Osteocyte (in vitro differentiated cells): Measurements from ENCODE around the gene TLN1. TPM values are rescaled to one million over a fixed set of nuclear protein-coding genes. Genes with fewer than 3 reads are reported as not detected.

Source experiments
- DNase-seq: peaks from one replicate; pipeline ENCODE4 v3.0.0; 2021; ENCODE audit warnings: mixed read lengths; ENCODE audit not compliant: unreplicated experiment; ENCODE audit errors: extremely low spot score
- H3K27ac Mint-ChIP-seq: one replicate; pipeline ENCODE4 v1.8.0; 2021; ENCODE audit warnings: mild to moderate bottlenecking, mixed read lengths; ENCODE audit not compliant: unreplicated experiment
- H3K27me3 Mint-ChIP-seq: one replicate; pipeline ENCODE4 v1.8.0; 2021; ENCODE audit warnings: mixed read lengths; ENCODE audit not compliant: unreplicated experiment
- H3K36me3 Mint-ChIP-seq: one replicate; pipeline ENCODE4 v1.8.0; 2021; ENCODE audit warnings: mixed read lengths; ENCODE audit not compliant: unreplicated experiment
- H3K4me1 Mint-ChIP-seq: one replicate; pipeline ENCODE4 v1.8.0; 2021; ENCODE audit warnings: mixed read lengths; ENCODE audit not compliant: unreplicated experiment
- H3K4me3 Mint-ChIP-seq: one replicate; pipeline ENCODE4 v1.8.0; 2021; ENCODE audit warnings: mild to moderate bottlenecking, moderate library complexity, mixed read lengths; ENCODE audit not compliant: unreplicated experiment
- H3K9me3 Mint-ChIP-seq: one replicate; pipeline ENCODE4 v1.8.0; 2021; ENCODE audit warnings: mixed read lengths; ENCODE audit not compliant: unreplicated experiment
- CTCF ChIP-seq: fragments of 200-600 bp; sonication (generic); IDR thresholded peaks from 2 replicates; pipeline ENCODE4 v1.5.0; 2021; ENCODE audit warnings: antibody characterized with exemption, mild to moderate bottlenecking, moderate library complexity
- total RNA-seq: library from RNA; stranded (reverse); gene quantifications from 2 replicates; pipeline ENCODE4 v1.2.1, GENCODE V29; 2021

The TLN1 gene
- total RNA-seq, 1 donor from 2014 or later: 439 TPM

GRCh38 chr9:35718721-35719511 is 13.1 kb downstream of the TLN1 start:
- Mint-ChIP-seq H3K27ac (no peak overlapping the region), H3K4me3 (no peak overlapping the region), H3K36me3 (peaks cover 73% of the 10 kb centered on the region)

GRCh38 chr9:35717132-35717870 is 14.7 kb downstream of the TLN1 start:
- Mint-ChIP-seq H3K4me3 (no peak overlapping the region), H3K9me3 (no peaks in the 10 kb centered on the region), H3K27me3 (no peaks in the 10 kb centered on the region), H3K27ac (no peak overlapping the region), H3K36me3 (peaks cover 68% of the 10 kb centered on the region), H3K4me1 (no peaks in the 10 kb centered on the region)
- DNase-seq: no peak
- TF ChIP-seq CTCF: no peak

More at GRCh38 chr9:35718721-35719511, 13.1 kb downstream of the TLN1 start:
- no peak for TF ChIP-seq CTCF
- Mint-ChIP-seq H3K4me1 (no peaks in the 10 kb centered on the region), H3K27me3 (no peaks in the 10 kb centered on the region), H3K9me3 (no peaks in the 10 kb centered on the region)
- no peak for DNase-seq

GRCh38 chr9:35716230-35716629 is 15.8 kb downstream of the TLN1 start:
- H3K4me3 Mint-ChIP-seq: no peak overlapping the region
- H3K9me3 Mint-ChIP-seq: no peaks in the 10 kb centered on the region
- H3K27me3 Mint-ChIP-seq: no peaks in the 10 kb centered on the region
- DNase-seq: no peak
- peaks cover 66% of the 10 kb centered on the region for H3K36me3 Mint-ChIP-seq
- peak; percentile 14 for TF ChIP-seq CTCF
- no peaks in the 10 kb centered on the region for H3K4me1 Mint-ChIP-seq
- peak overlapping the region; percentile 12 for H3K27ac Mint-ChIP-seq

DNA sequence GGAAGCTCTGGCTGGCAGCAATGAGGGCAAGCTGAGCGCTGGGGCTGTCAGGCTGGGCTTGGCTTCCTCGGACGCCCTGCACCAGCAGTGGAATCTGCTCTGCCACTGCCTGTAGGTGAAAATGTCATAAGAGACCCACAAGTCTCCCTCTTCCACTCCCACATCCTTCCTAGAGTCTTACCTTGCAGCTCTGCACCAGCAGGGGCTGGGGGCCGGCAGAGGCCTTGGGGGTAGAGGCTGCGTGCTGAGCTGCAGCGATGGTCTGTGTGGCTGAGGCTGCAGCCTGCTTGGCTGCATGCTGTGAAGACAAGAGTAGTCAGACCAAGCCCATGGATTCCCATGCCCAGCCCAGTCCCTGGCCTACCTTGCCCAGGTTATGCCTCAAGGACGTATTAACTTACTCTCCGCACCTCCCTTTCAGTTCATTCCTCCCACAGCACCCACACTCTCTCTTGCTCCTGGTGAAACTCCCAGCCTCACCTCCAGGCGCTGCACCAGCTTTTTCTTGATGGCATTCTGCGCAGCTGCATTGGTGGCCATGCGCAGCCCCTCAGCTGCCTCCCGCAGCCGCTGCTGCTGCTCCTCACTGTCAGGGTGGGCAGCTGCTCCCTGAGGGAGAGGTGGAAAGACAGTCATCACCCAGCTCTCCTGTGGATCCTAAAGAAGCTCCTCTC is 17.3 kb downstream of the TLN1 start:
- peak overlapping the region; percentile 28 for H3K27ac Mint-ChIP-seq
- H3K4me3 Mint-ChIP-seq: no peak overlapping the region
- H3K9me3 Mint-ChIP-seq: no peaks in the 10 kb centered on the region
- H3K4me1 Mint-ChIP-seq: no peaks in the 10 kb centered on the region
- no peaks in the 10 kb centered on the region for H3K27me3 Mint-ChIP-seq
- no peak for DNase-seq
- H3K36me3 Mint-ChIP-seq: peaks cover 73% of the 10 kb centered on the region
- no peak for TF ChIP-seq CTCF

DNA sequence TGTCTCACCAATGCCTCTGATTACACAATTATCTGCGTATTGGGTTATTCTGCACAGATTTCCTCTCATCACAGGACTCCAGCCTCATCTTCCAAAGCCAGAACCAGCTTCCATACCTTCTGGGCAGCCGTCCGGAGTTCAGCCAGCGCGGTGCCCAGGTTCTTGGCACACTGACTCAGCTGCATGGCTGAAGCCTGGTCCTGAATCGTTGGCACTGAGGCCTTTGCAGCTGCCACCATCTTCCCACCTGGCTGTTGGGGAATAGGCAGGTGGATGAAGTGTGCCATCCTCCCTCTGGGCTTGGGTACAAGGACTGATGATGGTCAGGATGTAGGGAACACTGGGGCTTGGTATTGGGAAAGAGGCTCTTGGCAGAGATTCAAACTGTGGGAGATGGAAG is 17.9 kb downstream of the TLN1 start:
- Mint-ChIP-seq H3K4me3 (no peak overlapping the region), H3K36me3 (peaks cover 68% of the 10 kb centered on the region), H3K4me1 (no peaks in the 10 kb centered on the region), H3K27ac (no peak overlapping the region), H3K27me3 (no peaks in the 10 kb centered on the region), H3K9me3 (no peaks in the 10 kb centered on the region)
- TF ChIP-seq CTCF: no peak
- no peak for DNase-seq
